HG02884 (cell line): ENCODE data around the gene CPNE4.

Experiments
- ATAC-seq: cut with Tn5 transposase; IDR thresholded peaks from one replicate; pipeline ENCODE4 v1.9.1; 2021; ENCODE audit warnings: mild to moderate bottlenecking, moderate library complexity; ENCODE audit not compliant: unreplicated experiment

The CPNE4 gene

GRCh38 chr3:131708241-131708640 is 326.6 kb downstream of the CPNE4 start:
- ATAC-seq = no peak

GRCh38 chr3:131705558-131706051 is 329.2 kb downstream of the CPNE4 start:
- peak; percentile 76 for ATAC-seq

DNA sequence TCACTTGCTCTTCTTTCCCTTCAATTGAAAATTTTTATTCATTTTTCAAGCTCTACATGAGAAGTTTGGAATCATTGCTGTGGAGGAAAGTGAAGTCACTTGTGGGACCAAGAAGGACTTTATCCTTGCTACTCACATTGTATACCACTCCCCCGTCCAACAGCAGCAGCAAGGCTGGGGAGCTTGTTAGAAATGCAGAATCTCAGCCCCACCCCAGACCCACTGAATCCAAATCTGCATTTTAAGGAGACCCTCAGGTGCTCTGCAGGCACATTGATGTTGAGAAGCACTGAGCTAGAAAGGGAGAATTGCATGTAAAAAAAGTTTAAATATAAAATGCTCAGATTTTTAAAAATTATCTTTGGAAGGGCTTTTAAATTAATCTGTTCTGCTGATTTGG is 329.7 kb downstream of the CPNE4 start:
- ATAC-seq = no peak

DNA sequence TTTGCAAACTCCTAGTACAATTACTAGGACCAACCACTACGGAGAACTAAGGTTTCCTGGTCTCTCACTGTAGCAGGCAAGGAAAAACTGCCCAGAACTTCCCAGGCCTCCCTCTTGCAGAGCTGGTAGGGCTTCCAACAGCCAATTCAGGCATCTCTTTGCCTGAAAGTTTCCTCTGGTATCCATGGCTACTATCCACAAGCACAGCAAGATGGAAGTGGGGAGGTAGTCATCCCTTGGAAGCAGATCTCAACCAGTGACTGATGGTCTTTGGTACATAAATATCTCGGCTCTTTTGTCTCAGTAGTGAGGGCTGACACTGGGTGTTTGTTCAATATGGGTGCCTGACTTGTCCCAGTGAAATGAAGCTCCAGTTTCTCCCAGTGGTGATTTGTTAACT is 330.7 kb downstream of the CPNE4 start:
- no peak for ATAC-seq

DNA sequence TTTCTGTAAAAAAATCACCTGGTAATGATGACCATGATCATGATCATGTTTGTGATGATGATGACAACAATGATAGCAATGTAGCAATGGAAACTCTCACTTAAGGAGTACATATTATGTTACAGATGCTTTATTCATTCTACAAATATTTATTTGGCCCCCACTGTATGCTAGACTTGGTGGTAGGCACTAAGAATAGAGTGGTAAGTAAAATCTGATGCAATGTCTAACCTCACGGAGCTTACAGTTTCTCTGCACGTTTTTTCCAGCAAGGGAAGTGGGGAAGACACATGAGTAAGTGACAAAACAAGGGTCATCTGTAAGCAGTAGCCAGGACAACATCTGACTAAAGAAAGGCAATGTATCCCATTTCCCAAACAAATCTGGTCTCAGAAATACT is 332.7 kb downstream of the CPNE4 start:
- no peak for ATAC-seq

- no peak for ATAC-seq
Measured at GRCh38 chr3:131701153-131701770, 333.6 kb downstream of the CPNE4 start.

- ATAC-seq = no peak
Measured at GRCh38 chr3:131699001-131699400, 335.8 kb downstream of the CPNE4 start.

DNA sequence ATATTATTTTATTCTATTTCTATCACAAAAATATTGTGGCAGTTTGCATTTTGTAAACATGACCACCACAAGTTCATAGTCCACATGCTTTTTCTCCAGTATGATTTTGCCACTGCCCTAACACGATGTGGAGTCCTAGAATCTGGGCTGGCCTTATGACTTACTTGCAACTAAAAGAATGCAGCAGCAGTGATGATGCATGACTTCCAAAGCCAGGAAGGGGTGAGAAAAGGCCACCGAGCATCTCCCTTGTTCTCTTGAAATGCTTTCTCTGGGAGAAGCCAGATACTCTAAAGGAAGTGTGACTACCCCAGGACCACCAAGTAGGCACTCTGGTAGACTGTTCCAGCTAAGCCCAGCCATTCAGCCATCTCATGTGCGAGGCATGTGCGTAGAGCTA is 340.4 kb downstream of the CPNE4 start:
- no peak for ATAC-seq

- ATAC-seq = no peak
Measured at GRCh38 chr3:131692356-131692755, 342.5 kb downstream of the CPNE4 start.

GRCh38 chr3:131690800-131691199 is 344.0 kb downstream of the CPNE4 start:
- ATAC-seq = no peak

DNA sequence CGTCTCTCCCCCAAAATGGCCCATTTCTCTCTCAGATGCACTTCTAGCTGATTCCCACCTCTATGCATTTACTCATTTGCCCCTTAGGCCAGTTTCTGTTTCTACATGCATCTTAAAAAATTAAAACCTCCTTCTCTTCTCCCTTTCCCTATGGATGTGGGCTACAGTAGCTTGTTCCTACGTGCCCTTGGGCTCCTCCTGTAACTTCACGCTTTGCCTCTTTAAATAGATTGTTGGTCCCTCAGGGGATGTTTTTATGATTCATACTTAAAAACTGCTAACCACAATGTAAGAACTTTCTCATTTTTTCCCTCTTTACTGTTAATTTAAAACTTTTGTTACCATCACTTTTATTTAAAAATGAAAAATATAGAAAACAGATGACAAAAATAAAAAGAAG is 346.4 kb downstream of the CPNE4 start:
- no peak for ATAC-seq

DNA sequence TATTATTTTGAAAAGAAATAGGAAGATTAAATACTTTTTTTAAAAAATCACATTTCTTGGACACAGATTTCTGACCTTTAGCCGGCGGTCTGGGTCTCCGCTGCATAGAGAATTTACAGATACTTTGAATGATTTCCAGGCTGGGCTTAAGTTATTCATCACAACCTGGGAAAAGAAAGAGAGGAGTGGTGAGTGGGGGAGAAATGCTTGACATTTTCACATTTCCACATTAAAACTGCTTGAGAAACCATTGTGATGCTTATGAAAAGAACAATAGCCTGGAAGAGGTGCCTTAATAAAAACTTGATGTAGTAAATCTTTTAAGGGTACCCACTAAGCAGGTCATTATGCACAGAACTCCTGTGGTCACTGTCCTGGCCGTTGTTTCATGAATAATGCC is 365.2 kb downstream of the CPNE4 start:
- no peak for ATAC-seq

GRCh38 chr3:131658771-131659170 is 376.0 kb downstream of the CPNE4 start:
- no peak for ATAC-seq

DNA sequence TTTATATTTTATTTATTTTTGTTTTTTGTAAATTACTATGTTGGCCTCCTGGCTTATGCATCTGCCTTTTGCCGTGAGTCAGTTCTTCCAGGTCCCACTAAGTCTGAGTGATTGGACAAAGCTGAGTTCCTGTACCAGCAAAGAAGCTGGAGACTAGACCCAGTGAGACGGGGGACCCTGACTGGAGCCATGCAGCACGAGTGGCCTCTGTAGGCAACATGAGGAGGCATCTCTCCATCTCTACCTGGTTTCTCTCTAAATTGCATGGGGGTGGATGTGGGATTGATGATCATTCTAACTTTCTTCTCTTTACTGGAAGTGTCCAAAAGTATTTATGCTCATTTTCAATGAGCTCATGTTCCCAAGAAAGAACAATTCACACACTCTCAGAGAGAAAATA is 376.7 kb downstream of the CPNE4 start:
- ATAC-seq = no peak

- no peak for ATAC-seq
Measured at GRCh38 chr3:131655070-131655690, 379.6 kb downstream of the CPNE4 start.

DNA sequence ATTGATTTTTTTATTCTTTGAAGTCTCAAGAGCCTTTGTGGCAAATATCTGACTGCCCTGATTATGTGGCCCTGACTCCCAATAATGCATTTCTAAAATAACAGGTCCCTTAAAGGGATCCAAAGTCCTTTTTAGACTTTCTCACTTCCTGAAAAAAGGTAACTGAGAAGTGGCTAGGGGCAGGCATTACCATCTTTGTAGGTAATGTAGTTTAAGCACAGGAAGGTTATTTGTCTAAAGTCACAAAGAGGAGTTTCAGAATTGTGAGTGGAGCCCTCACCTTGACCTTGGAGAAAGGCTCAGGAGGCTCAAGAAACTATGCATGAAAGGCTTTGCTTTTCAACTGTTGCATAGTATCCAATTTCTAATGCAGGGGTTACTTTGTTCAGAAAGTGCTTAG is 389.2 kb downstream of the CPNE4 start:
- ATAC-seq = no peak

GRCh38 chr3:131636266-131636775 is 398.5 kb downstream of the CPNE4 start:
- ATAC-seq = no peak

DNA sequence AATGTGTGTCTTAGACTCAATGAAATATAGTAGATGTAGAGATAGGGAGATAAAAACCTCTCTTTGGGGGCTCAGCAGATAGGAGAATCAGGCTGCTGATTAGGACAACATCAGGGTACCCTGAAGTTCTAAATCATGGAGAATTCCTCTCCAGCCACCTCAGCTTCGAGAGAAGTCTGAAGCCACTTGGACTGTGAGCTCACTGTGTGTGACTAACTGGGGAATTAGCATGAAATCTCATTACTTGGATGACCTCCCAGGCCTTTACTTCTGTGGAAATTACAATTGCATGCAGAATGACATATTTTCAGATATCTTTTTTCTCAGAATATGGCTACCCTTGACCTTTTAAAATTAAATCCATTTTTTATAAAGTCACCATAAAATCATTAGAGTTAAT is 404.0 kb downstream of the CPNE4 start:
- ATAC-seq = no peak

DNA sequence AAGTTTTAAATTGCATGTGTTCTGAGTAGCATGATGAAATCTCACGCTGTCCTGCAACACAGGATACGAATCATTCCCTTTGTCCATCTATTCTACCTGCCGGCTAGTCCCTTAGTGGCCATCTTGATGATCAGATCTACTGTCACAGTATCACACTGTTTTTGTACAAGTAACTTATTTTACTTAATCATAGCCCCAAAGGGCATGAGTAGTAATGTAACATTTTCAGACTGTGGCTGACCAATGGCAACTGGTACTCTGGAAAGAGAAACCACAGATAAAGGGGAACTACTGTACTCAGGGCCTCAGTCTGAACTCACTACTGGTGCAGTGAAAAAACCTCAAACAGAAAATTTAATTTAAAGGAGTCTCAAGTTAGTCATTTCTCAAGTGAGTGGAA is 404.7 kb downstream of the CPNE4 start:
- ATAC-seq = peak; percentile 100

DNA sequence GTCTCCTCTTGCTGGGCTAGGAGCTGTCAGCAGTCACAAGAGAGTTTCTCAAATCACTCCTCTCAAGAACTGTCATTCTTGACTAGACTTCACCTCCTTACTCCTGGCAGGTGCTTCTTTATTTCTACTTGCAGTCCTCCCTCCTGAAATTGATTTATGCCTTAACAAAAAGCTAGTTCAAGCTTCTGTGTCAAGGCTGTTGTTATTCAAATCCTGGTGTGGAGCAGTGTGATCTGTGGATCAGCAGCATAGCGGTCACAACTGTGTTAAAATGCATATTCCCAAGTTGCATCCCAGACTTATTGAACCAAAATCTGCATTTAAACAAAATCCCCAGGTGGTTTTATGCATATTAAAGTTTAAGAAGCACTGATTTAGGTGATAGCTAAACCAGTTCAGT is 411.4 kb downstream of the CPNE4 start:
- ATAC-seq = no peak

- ATAC-seq = no peak
Measured at GRCh38 chr3:131622726-131623125, 412.1 kb downstream of the CPNE4 start.

- ATAC-seq = peak; percentile 48
Measured at GRCh38 chr3:131620977-131621376, 413.8 kb downstream of the CPNE4 start.

DNA sequence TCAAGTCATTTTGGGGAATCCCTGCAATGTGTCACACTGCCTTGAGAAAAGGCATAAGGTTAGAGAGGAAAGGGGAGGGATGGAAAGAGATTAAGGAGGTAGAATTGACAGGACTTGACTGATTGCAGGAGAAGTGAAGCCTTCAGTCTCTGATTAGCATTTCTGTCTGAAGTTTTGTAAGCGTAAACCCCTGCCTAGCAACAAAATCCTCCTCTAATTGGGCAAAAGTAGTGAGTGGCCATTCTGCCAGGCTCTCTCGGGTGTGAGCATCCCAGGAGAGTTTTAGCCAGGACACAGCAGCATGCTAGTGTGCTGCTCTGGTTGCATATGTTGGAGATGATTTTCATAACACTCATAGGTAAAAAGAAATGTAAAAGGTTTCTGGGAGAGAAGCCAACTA is 415.0 kb downstream of the CPNE4 start:
- ATAC-seq = no peak
